Parathyroid adenoma (tissue), 2 donors: ENCODE results near the gene CARTPT.

Experiments
- H2AFZ ChIP-seq: fragments of 300-600 bp; sonication (generic); one replicate; pipeline ENCODE4 v1.7.0; 2017; ENCODE audit warnings: antibody characterized with exemption, mild to moderate bottlenecking
- H3K27ac ChIP-seq: fragments of 300-600 bp; sonication (generic); one replicate; pipeline ENCODE4 v1.7.0; 2017
- H3K27me3 ChIP-seq: fragments of 300-600 bp; sonication (generic); one replicate; pipeline ENCODE4 v1.7.0; 2017; ENCODE audit warnings: low read length; ENCODE audit not compliant: control insufficient read depth, insufficient read depth
- H3K36me3 ChIP-seq: fragments of 300-600 bp; sonication (generic); one replicate; pipeline ENCODE4 v1.7.0; 2017; ENCODE audit warnings: low read length; ENCODE audit not compliant: control insufficient read depth, insufficient read depth
- H3K4me1 ChIP-seq: fragments of 300-600 bp; sonication (generic); one replicate; pipeline ENCODE4 v1.7.0; 2017; ENCODE audit warnings: control low read depth
- H3K4me2 ChIP-seq: fragments of 300-600 bp; sonication (generic); one replicate; pipeline ENCODE4 v1.7.0; 2017; ENCODE audit warnings: low read length
- H3K4me3 ChIP-seq: fragments of 300-600 bp; sonication (generic); one replicate; pipeline ENCODE4 v1.7.0; 2017; ENCODE audit warnings: low read depth, low read length
- H3K79me2 ChIP-seq: fragments of 300-600 bp; sonication (generic); one replicate; pipeline ENCODE4 v1.7.0; 2017; ENCODE audit warnings: control low read depth
- H3K9ac ChIP-seq: fragments of 300-600 bp; sonication (generic); one replicate; pipeline ENCODE4 v1.7.0; 2017; ENCODE audit warnings: mild to moderate bottlenecking
- H3K9me3 ChIP-seq: fragments of 300-600 bp; sonication (generic); one replicate; pipeline ENCODE4 v1.7.0; 2017; ENCODE audit warnings: low read length; ENCODE audit not compliant: control insufficient read depth
- TF ChIP-seq, protein P1 (sequence below): fragments of 300-600 bp; sonication (generic); IDR thresholded peaks from one replicate; pipeline ENCODE4 v1.7.0; 2017; ENCODE audit warnings: antibody characterized with exemption, mild to moderate bottlenecking
- donor health status: primary hyperparathyroidism.

The CARTPT gene

DNA sequence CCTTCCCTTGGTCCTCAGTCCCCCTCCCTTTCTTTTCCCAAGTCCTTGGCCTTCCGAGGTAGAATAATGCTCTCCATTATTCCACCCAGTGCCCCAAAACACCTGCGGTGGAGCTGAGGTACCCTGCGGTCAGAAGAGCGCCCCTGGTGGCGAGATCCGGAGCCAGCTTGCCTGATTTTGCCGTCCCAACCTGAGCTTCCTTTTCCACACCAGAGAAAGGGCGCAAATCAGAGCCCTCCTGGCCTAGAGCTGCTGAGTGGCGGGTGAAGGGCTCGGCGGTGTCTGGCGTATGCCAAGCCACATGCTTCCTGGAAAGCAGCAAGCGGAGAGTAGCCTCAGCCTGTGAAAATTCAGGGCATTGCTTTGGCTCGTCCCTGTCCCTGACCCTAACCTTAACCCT lies 21.1 kb upstream of the CARTPT start:
- Histone ChIP-seq H3K27ac (no peak overlapping the region), H3K9ac (no peak overlapping the region), H3K4me2 (no peak overlapping the region), H3K9me3 (no peaks in the 10 kb centered on the region), H3K4me1 (no peaks in the 10 kb centered on the region), H3K36me3 (no peaks in the 10 kb centered on the region), H3K27me3 (no peaks in the 10 kb centered on the region), H3K79me2 (no peaks in the 10 kb centered on the region), H2AFZ (no peak overlapping the region), H3K4me3 (no peak overlapping the region)
- TF ChIP-seq, protein P1, sequence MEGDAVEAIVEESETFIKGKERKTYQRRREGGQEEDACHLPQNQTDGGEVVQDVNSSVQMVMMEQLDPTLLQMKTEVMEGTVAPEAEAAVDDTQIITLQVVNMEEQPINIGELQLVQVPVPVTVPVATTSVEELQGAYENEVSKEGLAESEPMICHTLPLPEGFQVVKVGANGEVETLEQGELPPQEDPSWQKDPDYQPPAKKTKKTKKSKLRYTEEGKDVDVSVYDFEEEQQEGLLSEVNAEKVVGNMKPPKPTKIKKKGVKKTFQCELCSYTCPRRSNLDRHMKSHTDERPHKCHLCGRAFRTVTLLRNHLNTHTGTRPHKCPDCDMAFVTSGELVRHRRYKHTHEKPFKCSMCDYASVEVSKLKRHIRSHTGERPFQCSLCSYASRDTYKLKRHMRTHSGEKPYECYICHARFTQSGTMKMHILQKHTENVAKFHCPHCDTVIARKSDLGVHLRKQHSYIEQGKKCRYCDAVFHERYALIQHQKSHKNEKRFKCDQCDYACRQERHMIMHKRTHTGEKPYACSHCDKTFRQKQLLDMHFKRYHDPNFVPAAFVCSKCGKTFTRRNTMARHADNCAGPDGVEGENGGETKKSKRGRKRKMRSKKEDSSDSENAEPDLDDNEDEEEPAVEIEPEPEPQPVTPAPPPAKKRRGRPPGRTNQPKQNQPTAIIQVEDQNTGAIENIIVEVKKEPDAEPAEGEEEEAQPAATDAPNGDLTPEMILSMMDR, result peak; percentile 11

DNA sequence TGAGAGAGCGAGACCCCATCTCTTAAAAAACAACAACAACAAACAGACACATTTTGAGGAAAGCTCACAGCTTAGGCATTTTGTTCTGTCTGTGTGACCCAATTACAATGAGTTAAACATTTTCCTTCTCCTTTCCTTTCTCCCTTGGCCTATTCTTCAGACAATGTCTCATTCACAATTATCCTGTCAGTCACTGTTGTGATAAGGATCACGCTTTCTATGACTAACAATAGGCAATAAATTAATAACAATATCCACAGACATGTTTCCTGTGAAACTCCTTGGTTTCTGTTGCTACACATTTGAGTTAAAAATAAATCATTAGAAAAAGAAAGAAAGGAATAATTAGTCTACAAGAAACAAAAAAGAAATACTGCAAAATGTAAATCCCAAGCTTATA lies 19.8 kb upstream of the CARTPT start:
- H3K9me3 ChIP-seq, result no peaks in the 10 kb centered on the region
- H3K27me3 ChIP-seq, result no peaks in the 10 kb centered on the region
- H3K4me3 ChIP-seq, result no peak overlapping the region
- H3K9ac ChIP-seq, result no peak overlapping the region
- H3K79me2 ChIP-seq, result no peaks in the 10 kb centered on the region
- no peak overlapping the region for H3K27ac ChIP-seq
- no peak overlapping the region for H3K4me2 ChIP-seq
- TF ChIP-seq, protein P1, result no peak
- H2AFZ ChIP-seq, result no peak overlapping the region
- H3K36me3 ChIP-seq, result no peaks in the 10 kb centered on the region
- no peaks in the 10 kb centered on the region for H3K4me1 ChIP-seq

DNA sequence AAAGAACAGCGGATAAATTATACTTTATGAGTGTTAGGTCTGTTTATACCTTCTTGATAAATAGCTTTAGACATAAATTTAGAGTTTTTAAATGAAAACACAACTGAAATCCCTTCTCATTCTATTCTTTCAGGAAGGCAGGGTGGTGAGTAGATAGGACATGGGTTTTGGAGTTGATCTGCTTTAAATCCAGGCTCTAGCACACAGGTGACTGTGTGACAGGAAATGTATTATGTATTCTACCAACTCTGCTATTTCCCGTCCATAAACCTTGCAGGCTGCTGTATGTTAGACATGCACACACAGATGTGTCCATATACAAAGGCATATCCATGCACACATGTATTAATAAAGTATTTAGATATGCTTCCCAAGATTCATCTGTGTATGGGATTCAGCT lies 19.3 kb upstream of the CARTPT start:
- no peaks in the 10 kb centered on the region for H3K36me3 ChIP-seq
- no peaks in the 10 kb centered on the region for H3K79me2 ChIP-seq
- H3K4me3 ChIP-seq, result no peak overlapping the region
- no peak overlapping the region for H2AFZ ChIP-seq
- H3K27me3 ChIP-seq, result no peaks in the 10 kb centered on the region
- H3K27ac ChIP-seq, result no peak overlapping the region
- no peak overlapping the region for H3K4me2 ChIP-seq
- H3K9ac ChIP-seq, result no peak overlapping the region
- no peaks in the 10 kb centered on the region for H3K4me1 ChIP-seq
- TF ChIP-seq, protein P1, result no peak
- H3K9me3 ChIP-seq, result no peaks in the 10 kb centered on the region

DNA sequence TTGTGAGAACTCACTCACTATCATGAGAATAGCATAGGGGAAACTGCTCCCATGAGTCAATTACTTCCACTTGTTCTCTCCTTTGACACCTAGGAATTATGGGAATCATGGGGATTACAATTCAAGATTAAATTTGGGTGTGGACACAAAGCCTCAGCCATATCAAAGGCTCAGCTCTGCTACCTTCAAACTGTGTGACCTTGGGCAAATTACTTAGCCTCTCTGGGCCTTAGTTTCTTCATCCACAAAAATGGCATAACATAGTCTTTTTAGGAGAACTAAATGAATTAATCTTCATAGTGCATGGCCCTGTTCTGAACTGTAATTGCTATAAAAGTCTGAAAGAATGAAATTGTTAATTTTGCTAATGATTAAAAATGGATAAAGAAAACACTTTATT lies 18.3 kb upstream of the CARTPT start:
- Histone ChIP-seq H3K36me3 (no peaks in the 10 kb centered on the region), H3K9ac (no peak overlapping the region)
- TF ChIP-seq, protein P1, result no peak

DNA sequence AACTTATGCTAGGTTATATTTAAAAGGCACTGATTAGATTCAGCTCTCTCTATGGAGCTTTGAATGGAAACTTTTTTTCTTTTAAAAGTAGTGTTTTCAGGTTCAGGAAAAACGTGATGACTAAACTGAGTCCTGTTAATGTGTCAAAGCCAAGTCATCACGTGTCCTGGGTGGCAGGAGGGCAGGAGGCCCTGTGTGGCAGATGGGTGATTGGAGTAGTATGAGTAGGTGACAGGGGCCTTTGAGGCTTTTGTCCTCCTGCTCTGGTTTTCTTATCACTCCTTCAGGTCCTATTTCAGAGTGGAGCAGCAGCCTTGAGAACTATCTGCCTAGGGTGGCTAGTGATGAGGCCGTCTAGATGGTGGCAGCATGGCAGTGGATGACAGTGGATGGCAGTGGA lies 17.7 kb upstream of the CARTPT start:
- H3K27me3 ChIP-seq, result no peaks in the 10 kb centered on the region
- no peaks in the 10 kb centered on the region for H3K4me1 ChIP-seq
- no peak overlapping the region for H3K4me2 ChIP-seq
- H2AFZ ChIP-seq, result no peak overlapping the region
- no peaks in the 10 kb centered on the region for H3K9me3 ChIP-seq
- no peaks in the 10 kb centered on the region for H3K36me3 ChIP-seq
- no peak overlapping the region for H3K9ac ChIP-seq
- TF ChIP-seq, protein P1, result no peak
- H3K27ac ChIP-seq, result no peak overlapping the region
- H3K79me2 ChIP-seq, result no peaks in the 10 kb centered on the region
- no peak overlapping the region for H3K4me3 ChIP-seq

More for the DNA sequence above, 18.3 kb upstream of the CARTPT start:
- no peaks in the 10 kb centered on the region for H3K9me3 ChIP-seq
- no peak overlapping the region for H3K4me2 ChIP-seq
- no peaks in the 10 kb centered on the region for H3K4me1 ChIP-seq
- H3K79me2 ChIP-seq, result no peaks in the 10 kb centered on the region
- H3K27me3 ChIP-seq, result no peaks in the 10 kb centered on the region
- no peak overlapping the region for H2AFZ ChIP-seq
- H3K27ac ChIP-seq, result no peak overlapping the region
- no peak overlapping the region for H3K4me3 ChIP-seq
